HG03025 (cell line): ENCODE data around the gene DYNC2H1.
"Not testable (repeated sequence)": the region's sequence is repeated elsewhere in the genome, so short reads cannot be mapped to it uniquely, and the experiment has no call there.

Experiments used
- ATAC-seq: cut with Tn5 transposase; IDR thresholded peaks from one replicate; pipeline ENCODE4 v1.9.1; 2021; ENCODE audit warnings: mild to moderate bottlenecking, moderate library complexity; ENCODE audit not compliant: unreplicated experiment, low FRiP score

The DYNC2H1 gene

DNA sequence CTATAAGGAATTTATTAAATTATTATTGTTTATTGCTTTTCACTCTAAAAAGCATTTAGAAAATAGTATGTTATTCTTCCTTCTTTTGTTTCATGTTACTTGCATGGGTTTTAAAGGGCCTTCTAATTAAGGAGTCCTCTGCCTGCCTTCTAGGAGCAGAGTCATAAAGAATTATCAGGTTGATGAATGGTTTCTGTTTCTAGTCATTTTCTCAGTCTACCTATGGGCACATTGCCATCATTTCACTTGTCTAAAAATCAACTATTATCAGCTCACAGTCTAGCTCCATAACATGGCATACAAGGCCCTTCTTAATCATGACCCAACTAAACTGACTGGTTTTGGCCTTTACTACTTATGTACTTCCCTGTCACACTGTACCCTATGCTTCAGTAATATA is 16.2 kb downstream of the DYNC2H1 start:
- no peak for ATAC-seq

DNA sequence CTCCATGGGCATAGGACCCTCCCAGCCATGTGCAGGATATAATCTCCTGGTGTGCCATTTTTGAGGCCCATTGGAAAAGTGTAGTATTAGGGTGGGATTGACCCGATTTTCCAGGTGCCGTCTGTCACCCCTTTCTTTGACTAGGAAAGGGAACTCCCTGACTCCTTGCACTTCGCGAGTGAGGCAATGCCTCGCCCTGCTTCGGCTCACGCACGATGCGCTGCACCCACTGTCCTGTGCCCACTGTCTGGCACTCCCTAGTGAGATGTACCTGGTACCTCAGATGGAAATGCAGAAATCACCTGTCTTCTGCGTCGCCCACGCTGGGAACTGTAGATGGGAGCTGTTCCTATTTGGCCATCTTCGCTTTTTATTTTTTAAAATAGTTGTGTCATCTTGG is 32.8 kb downstream of the DYNC2H1 start:
- not testable (repeated sequence) for ATAC-seq

- no peak for ATAC-seq
Measured at GRCh38 chr11:103147627-103148026, 38.4 kb downstream of the DYNC2H1 start.

- no peak for ATAC-seq
Measured at GRCh38 chr11:103157542-103157941, 48.3 kb downstream of the DYNC2H1 start.

DNA sequence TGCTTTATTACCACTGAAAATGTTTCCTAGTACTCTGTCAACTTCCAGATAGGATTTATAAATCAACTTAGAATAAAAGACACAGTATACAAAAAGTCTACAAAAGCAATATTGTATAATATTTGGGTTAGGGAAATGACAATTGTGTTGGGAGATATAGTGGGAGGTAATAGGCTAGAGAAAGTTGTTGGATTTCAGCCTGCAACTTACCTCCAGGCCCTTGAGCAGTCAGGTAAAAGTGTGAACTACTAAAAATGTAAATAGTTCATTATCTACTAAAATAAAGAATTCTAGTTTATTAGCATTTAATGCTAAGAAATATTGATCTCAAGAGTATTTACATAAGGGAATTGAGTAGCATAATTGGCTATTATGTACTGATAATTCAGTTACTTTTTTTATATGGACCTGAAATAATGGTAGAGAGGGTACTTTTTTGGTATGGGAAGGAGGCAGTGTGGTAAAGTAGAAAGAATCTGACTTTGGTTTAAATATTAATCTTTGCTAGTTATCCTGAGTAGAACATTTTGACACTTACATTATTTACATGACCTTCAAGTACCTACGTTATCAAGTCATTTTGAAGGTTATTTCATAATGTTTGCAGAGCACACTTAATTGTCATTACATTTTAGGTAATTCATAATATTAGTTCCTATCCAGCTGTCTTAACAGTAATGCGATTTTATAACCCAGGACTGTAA is 55.0 kb downstream of the DYNC2H1 start:
- ATAC-seq = no peak

DNA sequence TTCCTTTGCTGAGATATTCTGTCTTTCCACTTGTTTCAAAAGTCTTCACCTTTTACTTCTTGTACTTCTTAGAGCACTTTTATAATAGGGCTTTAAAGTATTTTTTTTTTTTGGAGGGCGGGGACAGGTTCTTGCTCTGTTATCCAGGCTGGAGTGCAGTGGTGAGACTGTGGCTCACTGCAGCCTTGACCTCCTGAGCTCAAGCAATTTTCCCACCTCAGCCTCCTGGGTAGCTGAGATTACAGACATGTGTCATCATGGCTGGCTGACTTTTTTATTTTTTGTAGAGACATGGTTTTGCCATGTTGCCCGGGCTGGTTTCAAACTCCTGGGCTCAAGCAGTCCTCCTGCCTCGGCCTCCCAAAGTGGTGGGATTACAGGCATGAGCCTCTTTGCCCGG is 57.9 kb downstream of the DYNC2H1 start:
- no peak for ATAC-seq

DNA sequence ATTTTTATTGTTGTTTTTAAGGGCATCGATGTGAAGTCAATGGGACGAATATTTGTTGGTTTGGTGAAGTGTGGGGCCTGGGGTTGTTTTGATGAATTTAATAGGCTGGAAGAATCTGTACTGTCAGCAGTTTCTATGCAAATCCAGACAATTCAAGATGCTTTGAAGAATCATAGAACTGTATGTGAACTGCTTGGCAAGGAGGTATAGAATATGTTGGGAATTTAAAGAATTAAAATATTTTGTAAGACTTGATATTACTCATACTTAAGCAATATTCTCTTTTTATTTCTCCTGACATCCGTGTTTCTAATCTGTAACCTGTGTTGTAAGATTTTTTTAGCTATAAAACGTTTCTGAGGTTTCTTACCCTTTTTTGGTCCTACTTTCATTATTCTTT is 61.6 kb downstream of the DYNC2H1 start:
- ATAC-seq = no peak

- no peak for ATAC-seq
Measured at GRCh38 chr11:103175461-103176129, 66.4 kb downstream of the DYNC2H1 start.

DNA sequence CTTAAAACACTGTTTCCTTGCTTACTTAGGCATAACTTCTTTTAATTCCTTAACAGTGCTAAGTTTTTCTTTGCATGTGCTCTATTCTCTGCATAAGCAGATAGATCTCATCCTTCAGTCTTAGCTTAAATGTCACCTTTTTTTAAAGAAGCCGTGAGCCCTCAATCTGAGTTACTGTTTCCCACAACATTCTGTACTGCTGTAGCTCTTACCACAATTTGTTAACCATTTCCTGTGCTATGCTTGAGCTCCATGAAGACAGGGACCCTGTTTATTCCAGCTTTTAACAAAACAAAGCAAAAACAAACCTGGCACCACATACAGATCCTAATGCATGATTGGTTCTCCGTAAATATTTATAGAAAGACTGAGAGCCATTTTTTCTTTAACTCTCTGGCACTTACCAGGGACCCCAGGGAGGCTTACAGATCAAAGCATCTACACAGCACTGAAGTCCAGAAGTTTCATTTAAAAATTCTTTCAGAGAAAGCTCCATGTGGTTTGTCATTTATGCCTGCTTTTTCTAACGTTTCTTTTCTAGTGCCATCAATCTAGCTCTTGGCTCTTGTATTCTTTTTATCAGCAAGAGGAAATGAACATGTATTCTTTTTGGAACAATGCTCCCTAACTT is 74.9 kb downstream of the DYNC2H1 start:
- ATAC-seq = no peak

DNA sequence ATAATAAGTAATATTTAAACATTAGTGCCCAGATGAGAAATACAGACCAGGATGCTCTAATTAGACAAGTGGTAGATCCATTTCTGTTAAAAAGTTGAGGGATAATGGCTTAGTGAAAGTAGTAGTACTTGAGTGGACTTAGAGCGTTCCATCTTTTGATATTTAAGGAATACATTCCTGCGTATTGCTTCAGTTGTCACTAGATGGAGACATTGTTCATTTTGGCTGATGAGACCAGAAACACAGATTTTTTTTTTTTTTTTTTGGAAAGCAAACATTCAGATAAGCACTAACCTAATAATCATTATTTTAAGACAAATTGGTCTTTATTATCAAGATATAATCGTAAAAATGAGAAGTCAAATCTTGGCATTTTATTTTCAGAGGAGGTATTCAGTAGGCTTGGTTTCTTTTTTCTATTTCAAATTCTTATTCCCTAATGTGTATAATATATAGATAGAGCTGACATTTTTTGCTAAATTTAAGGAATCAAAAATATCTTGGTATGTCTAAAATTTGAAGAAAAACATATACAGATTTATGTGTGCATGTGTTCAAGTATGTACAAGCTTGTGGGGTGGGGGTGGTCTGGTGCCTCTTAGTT is 92.9 kb downstream of the DYNC2H1 start:
- ATAC-seq = no peak

- no peak for ATAC-seq
Measured at GRCh38 chr11:103210543-103210942, 101.3 kb downstream of the DYNC2H1 start.

- ATAC-seq = no peak
Measured at GRCh38 chr11:103215812-103216211, 106.6 kb downstream of the DYNC2H1 start.

DNA sequence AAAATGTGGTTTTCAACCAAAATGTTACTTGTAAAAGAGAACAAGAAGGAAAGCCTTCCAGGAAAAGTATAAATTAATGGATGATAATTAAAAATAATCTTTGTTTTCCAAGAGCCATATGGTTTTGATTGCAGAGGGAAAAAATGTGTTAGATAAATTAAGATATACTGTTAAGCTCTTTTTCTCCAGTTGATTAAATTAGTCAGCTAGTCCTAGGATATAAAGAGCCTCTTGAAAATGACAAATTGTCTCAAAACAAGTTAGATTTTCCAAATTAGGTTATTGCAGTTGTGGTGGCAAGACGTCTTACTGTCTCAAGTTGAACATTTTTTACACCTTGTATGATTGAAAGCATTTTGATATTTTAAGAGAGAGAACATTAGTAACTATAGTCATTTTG is 110.9 kb downstream of the DYNC2H1 start:
- no peak for ATAC-seq

DNA sequence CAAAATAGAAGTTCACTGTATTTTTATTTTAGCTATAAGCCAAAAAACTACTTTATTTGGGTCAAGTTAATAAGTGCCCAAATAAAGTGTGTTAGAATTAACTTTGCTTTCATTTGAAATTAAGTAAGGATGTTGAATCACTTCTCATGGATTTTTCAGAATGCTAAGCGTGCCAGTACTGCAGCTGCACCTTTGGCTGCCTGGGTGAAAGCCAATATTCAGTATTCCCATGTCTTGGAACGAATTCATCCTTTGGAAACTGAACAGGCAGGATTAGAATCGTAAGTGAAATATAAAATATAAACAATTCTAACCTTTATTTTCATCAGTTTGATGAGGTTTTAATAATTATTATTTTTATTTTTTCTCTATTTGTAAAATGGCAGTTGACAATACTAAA is 113.6 kb downstream of the DYNC2H1 start:
- ATAC-seq = no peak

- no peak for ATAC-seq
Measured at GRCh38 chr11:103228807-103229206, 119.6 kb downstream of the DYNC2H1 start.

DNA sequence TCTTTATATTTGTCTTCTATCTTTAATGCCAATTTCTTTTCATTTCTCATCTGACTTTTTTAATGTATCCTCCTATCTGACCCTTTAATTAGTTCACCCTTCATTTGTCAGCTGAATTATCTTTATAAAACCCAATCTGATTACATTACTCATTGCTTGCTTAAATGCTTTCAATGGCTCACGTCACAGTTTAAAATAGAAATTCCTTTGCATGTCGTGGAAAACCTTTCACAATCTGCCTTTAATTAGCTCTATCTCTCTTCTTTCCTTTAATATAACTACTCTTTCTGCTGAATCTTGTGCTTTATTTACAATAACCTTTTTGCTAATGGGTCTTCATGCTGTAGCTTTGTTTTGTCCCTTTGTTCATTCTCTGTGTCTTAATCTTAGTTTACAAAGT is 125.7 kb downstream of the DYNC2H1 start:
- no peak for ATAC-seq

- ATAC-seq = no peak
Measured at GRCh38 chr11:103241574-103241973, 132.3 kb downstream of the DYNC2H1 start.

- no peak for ATAC-seq
Measured at GRCh38 chr11:103254123-103254522, 144.9 kb downstream of the DYNC2H1 start.

GRCh38 chr11:103257360-103257759 is 148.1 kb downstream of the DYNC2H1 start:
- ATAC-seq = no peak

DNA sequence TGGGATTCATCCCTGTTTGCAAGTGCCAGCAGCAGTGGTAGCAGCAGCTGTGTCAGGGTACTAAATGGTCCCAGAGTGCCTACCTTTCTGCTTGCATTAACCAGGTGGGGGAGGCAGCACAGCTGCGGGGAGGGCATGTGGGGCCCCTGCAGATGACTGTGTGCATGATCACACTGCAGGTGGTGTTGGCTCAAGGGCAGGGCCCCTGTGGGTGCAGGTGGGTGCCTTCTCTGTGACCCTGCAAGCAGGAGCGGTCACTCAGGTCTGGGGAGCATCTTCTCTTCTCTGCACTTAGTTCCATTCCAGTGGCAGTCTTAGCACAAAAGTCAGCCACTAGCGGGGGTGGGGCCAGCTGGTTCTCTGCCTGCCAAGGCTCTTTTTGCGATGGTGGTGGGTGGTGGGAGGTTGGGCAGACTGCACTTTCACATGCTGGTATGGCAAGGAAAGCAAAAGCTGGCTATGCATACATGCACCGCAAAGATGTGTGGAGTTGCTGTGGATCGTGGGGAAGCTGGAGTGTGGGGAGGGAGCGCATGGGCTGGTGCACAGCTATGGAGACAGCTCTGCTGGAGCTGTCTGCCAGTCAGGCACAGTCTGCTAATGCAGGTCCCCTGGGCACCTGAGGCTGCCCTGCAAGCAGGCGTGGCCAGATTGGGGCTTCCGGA is 157.1 kb downstream of the DYNC2H1 start:
- no peak for ATAC-seq

GRCh38 chr11:103272876-103273275 is 163.7 kb downstream of the DYNC2H1 start:
- ATAC-seq = no peak
